HG03039 (cell line): ENCODE results near the gene FNIP1.
"Not testable (repeated sequence)": the region's sequence is repeated elsewhere in the genome, so short reads cannot be mapped to it uniquely, and the experiment has no call there.

Experiments used
- ATAC-seq: cut with Tn5 transposase; IDR thresholded peaks from one replicate; pipeline ENCODE4 v1.9.1; 2021; ENCODE audit warnings: mild to moderate bottlenecking, moderate library complexity; ENCODE audit not compliant: unreplicated experiment

The FNIP1 gene

DNA sequence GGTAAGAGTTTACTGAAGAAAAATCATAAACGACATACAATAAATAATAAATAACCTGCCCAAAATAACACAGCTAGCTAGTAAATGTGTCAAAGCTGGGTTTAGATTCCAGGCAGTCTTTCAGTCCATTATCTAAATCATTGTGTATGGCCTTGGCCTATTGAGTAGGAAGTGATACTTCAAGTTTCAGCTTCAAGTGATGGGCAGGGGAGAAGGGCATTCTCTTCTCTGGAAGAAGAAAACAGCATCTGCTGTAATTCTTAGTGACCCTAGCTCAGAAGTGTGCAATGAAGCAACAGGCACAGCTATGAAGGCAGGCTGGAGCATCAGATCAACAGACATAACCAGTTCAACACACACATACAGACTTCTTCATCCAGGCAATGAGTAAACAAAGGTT lies 42.5 kb downstream of the FNIP1 start:
- no peak for ATAC-seq

DNA sequence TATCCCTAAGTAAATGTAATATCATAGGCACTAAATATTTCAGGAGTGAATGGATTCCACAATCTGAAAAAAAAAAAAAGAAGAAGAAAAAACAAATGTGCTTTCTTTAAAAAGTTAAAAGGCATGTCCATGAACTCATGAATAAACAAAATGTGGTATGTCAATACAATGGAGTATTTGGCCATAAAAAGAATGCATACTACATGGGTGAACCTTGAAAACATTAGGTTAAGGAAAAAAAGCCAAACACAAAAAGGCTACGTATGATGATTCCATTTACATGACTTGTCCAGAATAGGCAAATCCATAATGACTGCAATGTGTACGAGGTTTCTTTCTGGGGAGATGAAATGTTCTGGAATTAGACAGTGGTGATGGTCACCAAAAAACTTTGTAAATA lies 45.3 kb downstream of the FNIP1 start:
- ATAC-seq = no peak

DNA sequence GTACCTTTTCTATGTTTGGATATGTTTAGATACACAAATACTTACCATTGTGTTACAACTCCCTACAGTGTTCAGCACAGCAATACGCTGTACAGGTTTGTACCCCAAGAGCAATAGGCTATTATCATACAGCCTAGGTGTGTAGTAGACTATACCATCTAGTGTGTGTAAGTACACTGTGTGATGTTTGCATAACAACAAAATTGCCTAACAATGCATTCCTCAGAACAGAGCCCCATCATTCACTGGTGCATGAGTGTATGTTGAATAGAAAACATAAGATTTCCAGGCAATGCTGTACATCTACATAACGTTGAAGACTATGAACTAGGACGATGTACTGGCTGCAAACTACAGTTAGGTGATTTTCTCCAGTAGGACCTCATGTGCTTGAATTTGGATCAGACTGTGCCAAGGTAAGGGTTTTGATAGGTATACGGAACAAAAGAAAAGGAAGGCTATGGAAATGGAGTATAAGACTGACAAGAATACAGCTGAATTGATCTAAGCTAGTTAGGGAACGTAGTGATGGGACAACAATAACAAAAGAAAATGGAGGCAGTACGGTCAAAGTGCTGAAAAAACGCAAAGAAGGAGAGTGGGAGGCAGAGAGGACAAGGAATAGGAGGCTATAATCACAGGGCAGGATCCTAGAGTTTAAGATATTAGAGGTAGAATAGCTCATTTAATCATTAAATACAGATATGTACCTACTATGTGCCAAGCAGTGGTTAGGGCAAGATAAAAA lies 46.9 kb downstream of the FNIP1 start:
- no peak for ATAC-seq

DNA sequence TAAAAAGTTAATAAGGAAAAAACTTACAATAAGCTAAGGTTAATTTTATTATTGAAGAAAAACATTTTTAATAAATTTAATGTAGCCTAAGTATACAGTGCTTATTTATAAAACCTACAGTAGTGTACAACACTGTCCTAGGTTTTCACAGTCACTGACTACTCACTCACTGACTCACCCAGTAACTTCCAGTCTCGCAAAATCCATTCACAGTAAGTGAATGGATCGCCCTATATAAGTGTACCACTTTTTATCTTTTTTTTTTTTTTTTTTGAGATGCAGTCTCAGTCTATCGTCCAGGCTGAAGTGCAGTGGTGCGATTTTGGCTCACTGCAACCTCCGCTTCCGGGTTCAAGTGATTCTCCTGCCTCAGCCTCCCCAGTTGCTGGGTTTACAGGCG lies 47.7 kb downstream of the FNIP1 start:
- ATAC-seq = no peak

DNA sequence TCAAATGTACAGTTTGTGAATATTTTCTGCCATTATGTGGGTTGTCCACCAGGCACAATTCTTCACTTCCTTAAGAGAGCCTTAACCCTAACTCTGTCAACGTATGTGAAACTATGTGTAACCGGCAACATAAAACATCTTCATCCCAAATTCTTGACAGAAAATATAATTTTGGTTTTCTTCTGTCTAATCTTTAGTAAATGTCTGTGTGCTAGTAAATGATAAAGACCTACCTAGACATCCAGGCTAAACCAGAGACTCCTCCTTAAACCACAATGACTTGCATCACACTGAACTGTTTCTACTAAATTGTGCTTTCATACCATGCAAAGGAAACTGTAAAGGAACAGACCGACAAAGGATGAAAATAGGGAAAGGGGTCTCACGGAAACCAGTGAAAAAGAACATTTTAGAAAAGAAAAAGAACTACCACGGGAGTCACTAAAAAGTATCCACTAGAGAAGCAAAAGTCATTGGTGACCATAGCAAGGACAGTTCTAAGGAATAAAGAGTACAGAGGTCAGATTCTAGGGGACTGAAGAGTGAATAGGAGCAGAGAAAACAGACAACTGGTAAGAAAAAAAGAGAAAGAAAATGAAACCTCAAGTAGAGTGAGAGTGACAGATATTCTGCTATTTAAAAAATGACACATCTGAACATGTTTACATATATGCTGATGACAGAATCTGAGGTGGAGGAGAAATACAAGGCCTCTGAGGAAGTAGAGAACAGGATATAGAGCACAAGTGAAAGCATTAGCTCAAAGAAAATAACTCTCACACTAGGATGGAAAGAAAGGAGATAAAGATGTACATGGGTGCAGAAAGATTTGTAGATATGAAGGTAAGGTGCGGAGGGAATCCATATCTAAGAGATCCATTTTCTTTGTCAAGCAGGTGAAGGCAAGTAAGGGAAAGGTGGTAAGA lies 49.4 kb downstream of the FNIP1 start:
- no peak for ATAC-seq

DNA sequence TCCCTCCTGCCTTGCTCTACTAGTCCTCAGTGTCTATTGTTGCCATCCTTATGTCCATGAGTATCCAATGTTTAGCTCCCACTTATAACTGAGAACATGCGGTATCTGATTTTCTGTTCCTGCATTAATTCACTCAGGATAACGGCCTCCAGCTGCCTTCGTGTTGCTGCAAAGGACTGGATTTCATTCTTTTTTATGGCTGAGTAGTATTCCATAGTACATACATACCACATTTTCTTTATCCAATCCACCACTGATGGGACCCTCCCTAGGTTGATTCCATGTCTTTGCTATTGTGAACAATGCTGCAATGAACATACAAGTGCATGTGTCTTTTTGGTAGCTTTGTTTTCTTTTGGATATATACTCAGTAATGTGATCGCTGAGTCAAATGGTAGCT lies 50.4 kb downstream of the FNIP1 start:
- no peak for ATAC-seq

DNA sequence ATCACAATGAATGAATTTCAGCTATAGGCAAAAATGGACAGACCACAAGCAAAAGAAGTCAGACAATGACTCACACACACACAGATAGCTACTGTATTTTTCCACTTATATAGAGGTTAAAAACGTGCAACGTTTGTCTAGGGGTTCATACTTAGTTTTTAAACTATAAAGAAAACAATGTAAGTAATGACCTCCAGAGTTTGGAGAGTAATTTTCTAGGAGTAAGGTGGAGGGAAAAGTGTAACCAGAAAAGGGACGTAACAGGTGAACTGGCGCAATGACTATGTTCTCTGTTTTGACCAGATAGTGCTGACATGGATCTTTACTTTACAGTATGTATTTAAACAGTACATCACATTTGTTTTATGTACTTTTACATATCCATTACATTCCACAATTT lies 51.1 kb downstream of the FNIP1 start:
- ATAC-seq = no peak

DNA sequence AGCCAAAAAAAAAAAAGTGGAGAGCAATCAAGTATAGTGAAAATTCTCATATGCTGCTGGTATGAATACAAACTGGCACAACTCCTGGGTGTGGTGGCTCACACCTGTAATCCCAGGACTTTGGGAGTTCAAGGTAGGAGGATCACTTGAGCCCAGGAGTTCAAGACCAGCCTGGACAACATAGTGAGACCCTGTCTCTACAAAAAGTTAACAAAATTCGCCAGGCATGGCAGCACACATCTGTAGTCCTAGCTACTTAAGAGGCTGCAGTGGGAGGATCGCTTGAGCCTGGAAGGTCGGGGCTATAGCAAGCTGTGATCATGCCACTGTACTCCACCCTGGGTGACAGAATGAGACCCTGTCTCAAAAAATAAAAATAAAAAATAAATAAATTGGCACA lies 51.7 kb downstream of the FNIP1 start:
- no peak for ATAC-seq

DNA sequence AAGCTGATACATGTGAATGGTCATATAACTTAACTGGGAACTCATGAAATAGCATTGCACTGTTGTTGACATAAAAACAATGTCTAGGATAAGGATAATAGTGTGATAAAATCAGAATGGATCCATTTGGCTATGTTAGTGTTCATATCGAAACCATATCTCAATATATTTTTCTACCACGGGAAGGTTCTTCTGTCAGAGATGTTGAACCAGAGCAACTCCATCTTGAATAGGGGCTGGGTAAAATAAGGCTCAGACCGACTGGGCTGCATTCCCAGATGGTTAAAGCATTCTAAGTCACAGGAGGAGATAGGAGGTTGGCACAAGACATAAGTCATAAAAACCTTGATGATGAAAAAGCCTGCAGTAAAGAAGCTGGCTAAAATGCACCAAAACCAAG lies 56.3 kb downstream of the FNIP1 start:
- no peak for ATAC-seq

DNA sequence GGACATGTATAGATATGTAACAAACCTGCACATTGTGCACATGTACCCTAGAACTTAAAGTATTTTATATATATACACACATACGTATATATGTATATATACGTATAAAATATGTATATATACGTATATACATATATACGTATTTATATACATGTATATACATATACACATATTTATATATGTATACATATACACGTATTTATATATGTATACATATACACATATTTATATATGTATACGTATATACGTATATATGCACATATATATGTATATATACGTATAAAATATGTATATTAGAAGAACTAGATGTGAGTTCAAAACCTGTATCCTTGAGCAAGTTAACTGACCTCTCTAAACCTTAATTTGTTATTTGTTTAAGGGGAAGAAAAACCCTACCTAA lies 61.4 kb downstream of the FNIP1 start:
- ATAC-seq = no peak

DNA sequence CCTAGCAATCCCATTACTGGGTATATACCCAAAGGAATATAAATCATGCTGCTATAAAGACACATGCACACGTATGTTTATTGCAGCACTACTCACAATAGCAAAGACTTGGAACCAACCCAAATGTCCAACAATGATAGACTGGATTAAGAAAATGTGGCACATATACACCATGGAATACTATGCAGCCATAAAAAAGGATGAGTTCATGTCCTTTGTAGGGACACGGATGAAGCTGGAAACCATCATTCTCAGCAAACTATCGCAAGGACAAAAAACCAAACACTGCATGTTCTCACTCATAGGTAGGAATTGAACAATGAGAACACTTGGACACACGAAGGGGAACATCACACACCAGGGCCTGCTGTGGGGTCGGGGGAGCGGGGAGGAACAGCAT lies 61.9 kb downstream of the FNIP1 start:
- ATAC-seq = not testable (repeated sequence)

DNA sequence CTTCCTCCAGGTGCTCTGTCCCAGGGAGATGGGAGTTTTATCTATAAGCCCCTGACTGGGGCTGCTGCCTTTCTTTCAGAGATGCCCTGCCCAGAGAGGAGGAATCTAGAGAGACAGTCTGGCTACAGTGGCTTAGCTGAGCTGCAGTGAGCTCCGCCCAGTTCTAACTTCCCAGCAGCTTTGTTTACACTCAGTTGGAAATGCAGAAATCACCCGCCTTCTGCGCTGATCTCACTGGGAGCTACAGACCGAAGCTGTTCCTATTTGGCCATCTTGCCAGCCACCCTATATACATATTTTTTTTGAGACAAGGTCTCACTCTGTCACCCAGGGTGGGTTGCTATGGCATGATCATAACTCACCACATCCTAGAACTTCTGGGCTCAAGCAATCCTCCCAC lies 67.5 kb downstream of the FNIP1 start:
- not testable (repeated sequence) for ATAC-seq

DNA sequence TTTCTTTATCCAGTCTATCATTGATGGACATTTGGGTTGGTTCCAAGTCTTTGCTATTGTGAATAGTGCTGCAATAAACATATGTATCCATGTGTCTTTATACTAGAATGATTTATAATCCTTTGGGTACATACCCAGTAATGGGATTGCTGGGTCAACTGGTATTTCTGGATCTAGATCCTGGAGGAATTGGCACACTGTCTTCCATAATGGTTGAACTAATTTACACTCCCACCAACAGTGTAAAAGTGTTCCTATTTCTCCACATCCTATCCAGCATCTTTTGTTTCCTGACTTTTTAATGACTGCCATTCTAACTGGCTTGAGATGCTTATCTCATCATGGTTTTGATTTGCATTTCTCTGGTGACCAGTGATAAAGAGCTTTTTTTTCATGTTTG lies 72.7 kb downstream of the FNIP1 start:
- ATAC-seq = not testable (repeated sequence)

DNA sequence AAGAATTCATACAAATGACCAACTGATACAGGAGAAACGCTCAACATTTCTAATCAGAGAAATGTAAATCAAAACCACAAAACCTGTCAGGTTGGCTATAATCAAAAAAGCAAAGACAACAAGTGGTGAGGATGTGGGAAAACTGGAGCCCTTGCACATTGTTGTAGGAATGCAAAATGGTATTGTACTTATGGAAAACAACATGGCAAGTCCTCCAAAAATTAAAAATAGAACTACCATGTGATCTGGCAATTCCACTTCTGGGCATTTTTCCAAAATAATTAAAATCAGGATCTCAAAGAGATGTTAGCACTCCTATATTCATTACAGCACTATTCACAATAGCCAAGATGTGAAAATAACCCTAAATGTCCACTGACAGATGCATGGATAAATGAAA lies 76.1 kb downstream of the FNIP1 start:
- ATAC-seq = no peak

DNA sequence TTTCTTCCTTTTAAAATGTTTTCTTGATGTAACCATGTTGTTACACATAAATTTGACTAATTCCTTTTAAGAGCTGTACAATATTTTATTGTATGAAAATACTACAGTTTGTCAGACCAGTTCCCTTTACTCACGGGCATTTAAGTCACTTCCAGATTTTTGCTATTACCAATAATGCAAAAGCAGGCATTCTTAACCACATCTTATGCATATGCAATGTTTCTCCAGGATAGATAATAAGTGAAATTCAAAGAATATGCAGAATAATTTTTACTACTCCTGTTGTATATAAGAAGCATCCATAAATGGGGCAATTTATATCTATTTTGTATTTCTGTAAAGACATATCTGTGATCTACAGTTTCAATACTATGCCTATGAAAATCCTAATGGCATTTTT lies 77.3 kb downstream of the FNIP1 start:
- no peak for ATAC-seq

DNA sequence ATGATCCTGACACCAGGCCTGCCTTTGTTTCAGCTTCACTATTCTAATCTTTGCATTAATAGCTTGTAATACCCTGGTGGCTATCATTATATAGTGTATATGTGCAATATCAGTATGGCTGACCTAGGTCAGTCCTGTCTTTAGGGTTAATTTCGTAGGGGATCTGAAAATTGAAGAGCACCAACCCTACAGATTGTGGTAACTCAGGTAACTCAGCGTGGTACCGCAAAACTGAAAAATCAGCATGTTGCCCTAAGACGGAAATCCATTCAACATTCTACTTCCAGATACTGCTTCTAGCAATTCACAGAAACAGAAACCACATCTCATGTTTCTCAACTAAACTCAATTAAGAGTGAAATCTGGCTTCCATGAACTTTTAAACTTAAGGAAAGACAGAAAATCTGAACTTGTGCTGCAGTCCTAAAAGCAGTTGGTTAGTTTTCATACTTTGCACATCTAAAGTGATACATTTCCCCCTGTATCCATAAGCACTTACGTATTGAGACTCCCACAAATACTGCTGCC lies 78.3 kb downstream of the FNIP1 start:
- no peak for ATAC-seq

DNA sequence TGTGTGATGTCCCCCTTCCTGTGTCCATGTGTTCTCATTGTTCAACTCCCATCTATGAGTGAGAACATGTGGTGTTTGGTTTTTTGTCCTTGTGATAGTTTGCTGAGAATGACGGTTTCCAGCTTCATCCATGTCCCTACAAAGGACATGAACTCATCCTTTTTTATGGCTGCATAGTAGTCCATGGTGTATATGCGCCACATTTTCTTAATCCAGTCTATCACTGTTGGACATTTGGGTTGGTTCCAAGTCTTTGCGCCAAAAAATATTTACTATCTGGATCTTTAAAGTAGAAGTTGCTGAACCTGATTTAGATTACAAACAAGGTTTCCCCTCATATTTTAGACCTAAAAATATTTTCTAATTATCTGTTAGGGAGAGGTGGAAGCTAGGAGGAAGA lies 79.7 kb downstream of the FNIP1 start:
- ATAC-seq = not testable (repeated sequence)

DNA sequence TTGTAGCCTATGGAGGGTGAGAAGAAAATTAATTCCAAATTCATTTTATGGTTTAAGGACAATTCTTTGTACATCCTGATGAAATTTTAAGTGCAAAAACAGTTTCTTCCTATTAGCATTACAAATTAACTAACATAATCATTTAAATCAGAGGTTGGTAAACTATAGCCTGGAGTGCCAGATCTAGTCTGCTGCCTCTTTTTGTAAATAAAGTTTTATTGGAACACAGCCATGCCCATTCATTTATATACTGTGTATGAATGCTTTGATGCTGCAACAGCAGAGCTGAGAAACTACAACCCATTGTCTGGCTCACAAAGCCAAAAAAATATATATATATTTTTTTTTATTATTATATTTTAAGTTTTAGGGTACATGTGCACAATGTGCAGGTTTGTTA lies 80.2 kb downstream of the FNIP1 start:
- no peak for ATAC-seq

DNA sequence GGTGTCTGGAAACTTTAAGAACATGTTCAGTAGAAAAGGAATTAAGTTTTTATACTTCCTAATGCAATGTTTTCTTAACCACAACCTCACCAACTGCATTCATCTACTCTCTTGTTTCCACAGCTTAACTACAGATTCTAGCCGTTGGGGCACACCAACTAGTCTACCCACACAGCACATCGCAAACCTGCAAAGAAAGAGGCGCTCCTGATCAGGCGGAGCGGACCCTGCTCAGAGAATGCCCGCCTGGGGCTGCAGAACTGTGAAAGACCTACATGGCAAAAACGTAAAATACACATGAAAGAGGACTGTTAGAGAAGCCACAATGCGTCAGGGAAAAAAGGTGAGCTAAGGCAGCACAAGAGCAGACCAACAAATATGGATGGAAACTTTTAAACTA lies 86.4 kb downstream of the FNIP1 start:
- no peak for ATAC-seq

DNA sequence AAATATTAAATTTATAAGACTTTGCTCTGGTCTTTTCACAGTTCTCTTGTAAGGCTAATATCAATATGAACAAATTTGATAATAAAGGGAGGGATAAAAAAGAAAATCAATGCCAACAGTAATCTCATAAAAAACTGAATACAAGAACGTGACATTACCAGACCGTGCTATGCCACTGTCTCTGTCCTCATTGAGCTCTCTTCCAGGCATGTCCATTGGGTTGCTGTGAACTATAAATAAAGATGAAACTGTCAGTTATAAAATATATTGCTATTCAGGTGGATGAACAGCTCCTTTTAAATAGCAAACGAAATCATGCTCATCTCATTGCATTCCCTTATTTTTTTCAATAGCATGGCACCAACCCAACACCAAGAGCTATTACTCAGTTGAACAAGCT lies 87.8 kb downstream of the FNIP1 start:
- ATAC-seq = no peak

DNA sequence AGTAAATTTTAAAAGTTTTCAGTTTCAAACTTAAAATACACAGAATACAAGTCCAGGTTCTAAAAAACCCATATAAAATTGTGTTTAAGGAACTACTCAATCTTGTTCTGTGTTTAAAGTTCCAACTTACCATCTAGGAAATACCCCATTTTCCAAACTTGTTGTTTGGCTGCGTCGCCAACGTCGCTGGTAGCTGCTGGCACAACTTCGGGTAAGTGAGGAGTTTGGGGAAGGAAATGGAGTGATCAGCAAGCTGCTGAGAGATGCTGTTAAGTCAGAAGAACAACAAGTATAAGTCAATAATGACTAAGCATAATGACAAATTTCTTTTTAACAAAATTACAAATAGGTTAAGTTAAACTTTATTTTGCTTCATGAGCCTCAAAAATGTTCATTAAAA lies 90.5 kb downstream of the FNIP1 start:
- no peak for ATAC-seq

DNA sequence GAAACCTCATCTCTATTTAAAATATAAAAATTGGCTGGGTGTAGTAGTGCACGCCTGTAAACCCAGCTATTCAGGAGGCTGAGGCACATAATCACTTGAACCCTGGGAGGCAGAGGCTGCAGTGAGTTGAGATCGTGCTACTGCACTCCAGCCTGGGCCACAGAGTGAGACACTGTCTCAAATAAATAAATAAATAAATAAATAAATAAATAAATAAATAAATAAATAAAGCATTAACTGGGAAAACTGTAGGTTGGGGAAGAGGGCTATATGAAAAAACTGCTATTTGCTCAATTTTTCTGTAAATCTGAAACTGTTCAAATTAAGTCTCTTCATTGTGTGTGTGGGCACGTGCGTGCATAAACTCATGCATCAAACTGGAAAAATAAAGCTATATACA lies 101.9 kb downstream of the FNIP1 start:
- ATAC-seq = no peak
